ENCODE data around the gene CEP290. TPM values are rescaled to one million over a fixed set of nuclear protein-coding genes. Genes with fewer than 3 reads are reported as not detected.
"Not testable (repeated sequence)": the region's sequence is repeated elsewhere in the genome, so short reads cannot be mapped to it uniquely, and the experiment has no call there.

Gene CEP290
- total RNA-seq, 1 donor from 2014 or later: 21.8 TPM

DNA sequence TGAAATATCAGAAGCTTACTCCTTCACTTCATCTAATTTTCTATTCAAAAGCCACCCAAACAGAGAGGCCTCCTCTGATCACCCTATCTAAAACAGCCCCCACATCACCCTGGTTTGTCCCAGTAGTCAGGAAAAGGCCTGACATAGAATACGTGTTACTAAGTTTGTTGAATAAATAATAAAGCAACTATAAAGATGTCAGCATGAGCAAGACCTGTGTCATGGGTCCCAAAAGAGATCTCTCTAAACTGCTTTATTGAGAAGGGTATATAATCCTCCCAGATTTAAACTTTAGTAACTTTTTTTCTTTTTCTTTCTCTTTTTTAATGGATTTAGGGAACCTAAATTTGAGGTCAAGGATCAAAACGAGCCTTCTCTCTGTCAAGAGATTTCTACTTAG lies 85.3 kb downstream of the CEP290 start:
- no peak for DNase-seq (ENCODE audit: low read depth)

DNA sequence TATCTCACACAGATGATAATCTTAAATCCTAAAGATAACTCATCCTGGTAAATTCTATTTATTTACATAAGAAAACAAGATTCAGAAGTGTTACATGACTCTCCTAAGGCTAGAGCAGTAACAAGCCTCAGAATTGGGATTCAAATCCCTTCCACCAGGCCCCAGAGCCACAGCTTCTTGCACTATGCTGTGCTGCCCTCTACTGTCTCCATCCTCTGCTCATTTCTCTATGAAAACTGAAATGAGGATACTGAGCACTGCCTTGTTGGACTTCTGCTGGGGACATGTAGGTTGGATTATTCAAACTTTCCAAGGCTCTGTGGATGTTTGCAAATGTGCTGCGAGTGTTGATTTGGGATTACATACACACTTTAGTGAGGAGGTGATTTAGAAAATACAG lies 89.2 kb downstream of the CEP290 start:
- DNase-seq (ENCODE audit: low read depth): peak; percentile 56

- no peak for DNase-seq (ENCODE audit: low read depth)
Measured at GRCh38 chr12:88044035-88044434, 97.9 kb downstream of the CEP290 start.

- no peak for DNase-seq (ENCODE audit: low read depth)
Measured at GRCh38 chr12:88037770-88038169, 104.1 kb downstream of the CEP290 start.

DNA sequence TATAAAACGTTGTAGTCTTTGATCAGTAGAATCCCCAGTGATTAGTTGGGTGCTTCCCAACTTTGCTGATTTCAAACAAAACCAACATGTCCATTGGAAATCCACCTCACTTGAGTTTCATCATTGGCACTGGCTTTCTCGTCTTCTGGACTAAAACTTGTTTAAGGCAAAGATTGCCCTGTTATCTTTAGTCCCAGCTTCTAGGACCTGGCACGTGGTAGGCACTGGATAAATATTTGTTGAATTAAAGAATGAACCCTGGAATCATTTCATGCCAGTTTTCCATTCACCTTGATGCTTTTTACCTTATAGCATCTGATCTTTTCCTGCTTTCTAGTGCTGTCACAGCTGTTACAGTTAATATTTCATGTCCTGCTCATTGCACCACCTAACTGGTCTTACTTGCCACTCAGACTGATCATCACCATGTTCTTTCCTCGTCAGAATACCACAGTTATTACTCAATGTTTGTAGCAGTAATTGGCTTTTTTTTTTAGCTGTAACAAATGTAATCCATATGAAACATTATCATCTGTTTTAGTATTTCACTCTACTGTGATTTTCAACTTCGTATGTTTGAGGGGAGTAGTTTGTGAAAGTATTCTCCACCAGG lies 105.4 kb downstream of the CEP290 start:
- DNase-seq (ENCODE audit: low read depth): peak; percentile 55

DNA sequence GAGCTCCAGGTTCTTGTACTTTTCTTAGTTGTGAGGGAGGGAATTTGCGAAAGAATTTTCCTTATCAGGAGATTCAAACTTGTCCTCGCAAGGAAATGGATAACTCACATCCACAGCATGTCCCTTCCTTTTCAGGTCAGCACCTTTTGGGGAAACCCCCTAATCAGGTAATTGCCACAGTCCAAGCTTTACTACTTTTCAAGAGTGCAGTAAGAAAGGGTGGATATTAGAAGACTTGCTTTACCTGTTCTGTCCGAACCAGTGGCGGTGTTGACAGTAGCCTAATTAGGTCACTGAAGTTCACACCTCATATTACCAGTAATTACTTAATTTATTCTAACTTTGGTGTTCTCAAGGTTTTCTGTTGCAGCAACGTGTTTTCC lies 106.0 kb downstream of the CEP290 start:
- peak; percentile 31 for DNase-seq (ENCODE audit: low read depth)

GRCh38 chr12:88035271-88035906 lies 106.5 kb downstream of the CEP290 start:
- DNase-seq (ENCODE audit: low read depth): peak; percentile 72

- DNase-seq (ENCODE audit: low read depth): not testable (repeated sequence)
Measured at GRCh38 chr12:88031161-88031560, 110.7 kb downstream of the CEP290 start.

- no peak for DNase-seq (ENCODE audit: low read depth)
Measured at GRCh38 chr12:88029093-88029665, 112.7 kb downstream of the CEP290 start, which contains the start of gene C12orf50. Gene C12orf50 (minus strand): TSS chr12:88029401. CDS start chr12:88026962, 2,439 bp downstream.

- DNase-seq (ENCODE audit: low read depth): no peak
Measured at GRCh38 chr12:88026196-88026595, 115.7 kb downstream of the CEP290 start.

DNA sequence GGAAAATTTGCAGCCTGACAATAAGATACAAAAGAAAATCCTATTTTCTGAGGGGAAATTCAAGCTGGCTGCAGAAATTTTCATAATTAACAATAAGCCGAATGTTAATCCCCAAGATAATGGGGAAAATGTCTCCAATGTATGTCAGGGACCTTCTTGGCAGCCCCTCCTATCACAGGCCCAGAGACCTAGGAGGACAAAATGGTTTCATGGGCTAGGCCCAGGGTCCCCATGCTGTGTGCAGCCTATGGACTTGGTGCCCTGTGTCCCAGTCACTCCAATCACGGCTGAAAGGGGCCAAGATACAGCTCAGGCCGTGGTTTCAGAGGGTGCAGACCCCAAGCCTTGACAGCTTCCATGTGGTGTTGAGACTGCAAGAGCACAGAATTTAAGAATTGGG lies 123.9 kb downstream of the CEP290 start:
- DNase-seq (ENCODE audit: low read depth): no peak

GRCh38 chr12:88015825-88016224 lies 126.1 kb downstream of the CEP290 start:
- no peak for DNase-seq (ENCODE audit: low read depth)

- no peak for DNase-seq (ENCODE audit: low read depth)
Measured at GRCh38 chr12:88011755-88012154, 130.1 kb downstream of the CEP290 start.

DNA sequence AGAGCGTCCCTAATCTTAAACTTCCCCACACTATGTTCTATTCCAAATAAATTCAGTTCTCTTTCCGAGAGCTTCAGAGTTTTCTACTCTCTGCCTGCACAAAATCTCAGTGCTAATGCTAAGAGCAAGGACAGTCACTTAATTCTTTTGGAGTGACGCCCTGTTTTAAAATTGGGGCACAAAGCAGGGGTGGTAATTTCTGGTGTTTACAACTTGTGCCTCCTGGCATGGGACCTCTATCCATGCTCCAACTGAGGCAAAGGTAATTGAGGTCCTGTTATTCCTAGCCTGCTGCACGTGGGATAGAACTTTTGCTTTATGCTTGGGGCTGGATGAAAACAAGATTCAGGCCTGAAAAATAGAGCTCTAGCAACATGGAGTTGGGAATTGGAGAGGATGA lies 135.5 kb downstream of the CEP290 start:
- DNase-seq (ENCODE audit: low read depth): no peak

DNA sequence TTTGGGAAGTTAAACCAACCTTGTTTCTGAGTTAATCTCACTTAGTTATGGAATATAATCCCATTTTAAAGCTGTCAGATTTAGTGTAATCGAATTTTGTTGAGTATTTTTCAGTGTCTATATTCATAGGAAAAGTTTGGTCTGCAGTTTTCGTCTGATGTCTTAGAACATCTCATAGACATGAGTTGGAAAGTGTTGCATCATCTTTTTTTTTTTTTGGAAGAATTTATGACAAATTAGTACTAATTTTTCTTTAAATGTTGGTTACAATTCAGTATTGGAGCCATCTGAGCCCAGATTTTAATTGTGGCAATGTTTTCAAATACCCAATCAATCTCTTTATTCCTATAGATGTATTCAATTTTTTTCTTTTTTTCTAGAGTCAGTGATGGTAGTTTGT lies 140.6 kb downstream of the CEP290 start:
- DNase-seq (ENCODE audit: low read depth): no peak

Other genes starting within 250 kb of the CEP290 start
- gene C12orf50, start 112.7 kb downstream of the CEP290 start, total RNA-seq: not detected in 2 replicates
- gene TMTC3, start 219 bp upstream of the CEP290 start, total RNA-seq: 32.6 and 38.2 TPM in 2 replicates

Measured in renal cortical epithelial cell (primary cell).